Activated T-cell treated with anti-CD3 and anti-CD28 coated beads, Interleukin-2, amount 50 U/mL, for 1 hour (primary cell): ENCODE results near the gene TMEM97.
"Not testable (repeated sequence)": the region's sequence is repeated elsewhere in the genome, so short reads cannot be mapped to it uniquely, and the experiment has no call there.

ENCODE experiments used
- DNase-seq: peaks from one replicate; pipeline ENCODE4 v3.0.0-alpha.2; 2020

The TMEM97 gene

DNA sequence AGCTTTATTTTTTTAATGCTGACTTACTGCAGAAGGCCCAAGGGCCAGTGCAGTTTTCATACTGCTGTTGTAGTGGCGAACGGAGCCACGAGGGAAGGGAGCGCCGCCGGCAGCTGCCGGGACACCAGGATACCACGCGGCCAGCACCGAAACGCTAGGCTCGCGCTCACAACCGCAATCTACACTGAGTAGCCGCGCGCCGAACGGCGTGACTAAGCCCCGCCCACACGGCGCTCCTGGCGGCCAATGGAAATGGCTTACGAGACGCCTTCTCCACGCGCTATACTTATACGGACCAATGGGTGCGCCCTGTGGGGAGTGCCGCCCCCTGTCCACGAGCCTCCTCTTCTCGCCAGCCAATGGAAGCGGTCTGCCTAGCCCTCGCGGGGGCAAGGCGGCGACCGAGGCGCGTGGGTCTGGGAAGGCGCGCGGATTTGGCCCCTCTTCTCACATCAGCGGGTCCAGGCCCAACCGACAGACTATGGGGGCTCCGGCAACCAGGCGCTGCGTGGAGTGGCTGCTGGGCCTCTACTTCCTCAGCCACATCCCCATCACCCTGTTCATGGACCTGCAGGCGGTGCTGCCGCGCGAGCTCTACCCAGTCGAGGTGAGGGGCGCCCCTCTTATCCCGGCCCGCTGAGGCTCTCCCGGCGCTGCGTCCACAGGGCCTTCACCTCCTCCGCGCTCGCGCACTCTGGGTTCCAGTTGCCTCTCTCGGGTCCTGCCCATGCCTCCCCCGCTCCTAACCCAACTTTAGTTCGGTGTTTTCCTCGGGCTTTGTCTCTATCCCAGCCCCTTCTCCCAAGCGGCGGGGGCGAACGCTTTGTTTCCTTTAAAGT, at the start of gene TMEM97:
Gene TMEM97 (plus strand): TSS at position 442 of the 839 bp plus-strand sequence. CDS start 40 bp downstream, at position 482.
- peak; percentile 90 for DNase-seq

DNA sequence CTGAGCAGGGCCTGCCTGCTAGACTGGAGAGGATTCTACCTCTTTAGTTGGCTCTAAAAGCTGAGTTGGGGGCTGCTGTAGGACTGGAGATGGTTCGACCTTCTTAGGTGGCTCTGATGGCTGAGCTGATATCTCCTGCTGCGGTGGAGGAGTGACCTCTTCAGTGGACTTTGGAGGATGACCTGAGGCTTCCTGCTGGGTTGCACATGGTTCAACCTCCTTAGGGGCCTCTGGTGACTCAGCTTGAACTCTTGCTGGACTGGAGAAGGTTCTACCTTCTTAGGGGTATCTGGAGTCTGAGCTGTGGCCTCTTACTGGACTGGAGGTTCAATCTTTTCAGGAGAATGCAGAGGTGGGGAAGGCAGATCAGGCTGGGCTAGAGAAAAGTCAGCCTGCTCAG, 48.9 kb upstream of the TMEM97 start:
- no peak for DNase-seq

DNA sequence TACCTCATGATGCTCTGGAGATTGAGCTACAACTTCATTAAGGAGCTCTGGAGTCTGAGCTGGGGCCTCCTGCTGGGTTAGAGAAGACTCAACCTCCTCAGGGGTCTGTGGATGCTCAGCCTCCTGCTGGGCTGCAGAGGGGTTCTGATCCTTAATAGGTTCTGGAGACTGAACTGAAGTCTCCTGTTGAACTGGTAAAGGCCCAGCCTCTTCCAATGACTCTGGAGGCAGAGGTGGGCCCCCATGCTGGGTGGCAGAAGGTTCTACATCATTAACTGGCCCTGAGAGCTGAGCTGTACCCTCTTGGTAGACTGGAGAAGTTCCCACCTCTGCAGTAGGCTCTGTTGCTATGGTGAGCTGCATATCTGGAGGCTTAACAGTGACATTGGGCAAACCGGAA, 48.1 kb upstream of the TMEM97 start:
- DNase-seq, result no peak

DNA sequence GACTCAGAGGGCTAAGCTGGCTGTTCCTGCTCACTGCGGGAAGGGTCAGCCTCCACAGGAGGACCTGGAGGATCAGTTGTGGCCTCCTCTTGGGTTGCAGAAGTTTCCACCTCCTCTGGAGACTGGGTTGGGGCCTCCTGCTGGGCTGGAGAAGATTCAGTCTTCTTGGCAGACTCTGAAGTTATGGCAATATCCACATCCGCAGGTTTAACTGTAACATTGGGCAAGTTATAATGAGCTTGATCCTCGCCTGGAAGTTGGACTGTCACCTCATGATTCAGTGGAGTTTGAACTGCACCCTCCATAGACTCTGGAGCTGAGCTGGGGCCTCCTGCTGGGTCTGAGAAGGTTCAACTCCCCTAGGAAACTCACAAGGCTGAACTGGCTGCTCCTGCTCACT, 47.6 kb upstream of the TMEM97 start:
- DNase-seq, result no peak

DNA sequence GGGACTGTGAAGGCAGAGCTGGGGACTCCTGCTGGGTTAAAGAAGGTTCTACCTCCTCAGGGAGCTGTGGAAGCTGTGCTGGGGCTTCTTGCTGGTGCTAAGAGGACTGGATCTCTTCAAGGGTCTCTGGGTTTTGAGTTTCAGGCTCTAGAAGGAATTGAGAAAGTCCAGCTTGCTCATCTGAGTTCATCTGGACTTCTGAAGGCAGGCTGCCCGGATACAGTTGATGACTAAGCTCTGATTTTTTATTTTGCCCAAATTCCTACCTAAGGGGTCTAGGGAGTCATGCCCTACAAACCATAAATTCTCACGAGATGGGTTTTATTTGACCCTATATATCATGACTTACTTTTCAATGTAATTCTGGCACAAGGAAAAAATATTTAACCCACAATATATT, 46.8 kb upstream of the TMEM97 start:
- no peak for DNase-seq

DNA sequence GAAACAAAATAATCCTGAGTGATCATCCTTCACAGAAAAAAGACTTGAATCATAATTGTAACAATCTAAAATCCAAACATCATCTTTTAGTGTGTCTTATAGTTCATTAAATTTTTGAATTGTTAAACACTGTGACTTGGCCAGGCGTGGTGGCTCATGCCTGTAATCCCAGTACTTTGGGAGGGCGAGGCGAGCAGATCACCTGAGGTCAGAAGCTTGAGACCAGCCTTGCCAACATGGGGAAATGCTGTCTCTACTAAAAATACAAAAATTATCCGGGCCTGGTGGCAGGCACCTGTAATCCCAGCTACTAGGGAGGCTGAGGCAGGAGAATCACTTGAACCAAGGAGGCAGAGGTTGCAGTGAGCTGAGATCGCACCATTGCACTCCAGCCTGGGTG, 45.7 kb upstream of the TMEM97 start:
- DNase-seq, result not testable (repeated sequence)

DNA sequence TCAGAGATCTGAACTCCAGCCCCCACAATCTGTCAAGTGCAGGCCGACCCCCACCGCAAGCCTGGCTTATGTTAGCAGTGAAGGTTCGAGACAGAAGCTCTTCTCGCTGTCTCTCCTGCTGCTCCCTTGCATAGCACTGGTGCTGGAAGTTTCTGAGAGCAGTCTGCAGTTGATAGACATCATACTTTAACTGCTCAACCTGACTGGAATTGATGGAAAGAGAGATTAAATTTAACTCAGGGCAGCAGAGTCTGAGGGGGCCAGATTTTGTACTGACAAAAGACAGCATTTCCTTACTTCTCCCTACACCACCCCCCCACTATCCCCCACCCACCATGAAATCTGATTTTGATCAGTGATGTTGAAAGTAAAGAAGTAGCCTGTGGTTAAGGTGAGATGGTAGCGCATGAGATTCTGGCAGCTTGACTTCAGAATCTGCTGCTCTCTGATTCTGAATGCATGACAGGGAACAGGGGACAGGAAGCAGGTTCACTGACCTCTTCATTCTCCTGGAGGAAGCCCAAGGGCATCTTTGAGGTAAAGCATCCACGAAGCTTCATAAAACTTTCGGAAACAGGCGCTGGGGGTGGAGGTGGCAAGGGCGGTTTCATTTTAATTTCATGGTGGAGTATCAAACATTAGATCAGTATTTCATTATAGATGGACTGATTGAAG, 44.3 kb upstream of the TMEM97 start:
- DNase-seq, result no peak

DNA sequence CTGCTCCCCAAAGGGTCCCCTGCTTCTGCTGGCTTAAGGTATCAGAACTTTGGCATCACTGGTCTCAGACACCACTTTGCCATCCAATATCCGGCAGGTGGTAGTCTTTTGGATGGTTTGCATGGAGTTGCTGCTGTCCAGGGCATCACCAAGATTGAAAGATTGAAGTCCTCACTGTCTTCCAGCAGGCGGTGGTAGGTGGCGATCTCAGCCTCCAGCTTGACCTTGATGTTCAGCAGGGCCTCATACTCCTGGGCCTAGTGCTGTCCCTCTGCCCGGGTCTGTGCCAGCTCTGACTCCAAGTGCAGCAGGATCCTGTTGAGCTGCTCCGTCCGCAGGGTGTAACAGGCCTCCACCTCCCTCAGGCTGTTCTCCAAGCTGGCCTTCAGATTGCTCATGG, 43.0 kb upstream of the TMEM97 start:
- DNase-seq, result no peak

DNA sequence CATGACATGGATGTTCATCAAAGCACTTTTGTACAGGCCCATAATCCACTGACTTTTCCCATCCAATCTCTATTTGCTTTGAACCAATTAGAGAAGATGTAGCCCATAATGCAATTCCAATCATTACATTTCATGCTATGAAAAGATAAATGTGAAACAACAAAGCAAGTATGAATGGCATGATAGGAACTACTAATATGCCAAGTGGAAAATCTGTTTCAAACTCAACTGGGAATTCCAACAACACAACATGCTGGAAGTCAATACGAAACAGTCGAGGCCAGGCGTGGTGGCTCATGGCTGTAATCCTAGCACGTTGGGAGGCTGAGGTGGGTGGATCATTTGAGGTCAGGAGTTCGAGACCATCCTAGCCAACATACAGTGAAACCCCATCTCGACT, 39.6 kb upstream of the TMEM97 start:
- DNase-seq, result no peak

DNA sequence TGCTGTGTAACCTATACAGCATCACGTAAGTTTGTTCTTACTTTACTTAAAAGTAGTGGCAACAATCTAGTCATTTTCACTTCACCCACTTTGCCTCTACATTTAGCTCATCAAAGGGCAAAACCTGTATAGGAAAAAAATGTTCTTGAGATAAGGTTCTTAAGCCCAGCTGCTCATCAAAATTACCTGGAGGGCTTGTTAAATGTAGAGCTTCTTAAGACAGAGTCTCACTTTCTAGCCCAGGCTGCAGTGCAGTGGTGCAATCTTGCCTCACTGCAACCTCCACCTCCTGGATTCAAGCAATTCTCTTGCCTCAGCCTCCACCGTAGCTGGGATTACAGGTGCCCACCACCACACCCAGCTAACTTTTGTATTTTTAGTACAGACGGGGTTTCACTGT, 38.2 kb upstream of the TMEM97 start:
- no peak for DNase-seq

DNA sequence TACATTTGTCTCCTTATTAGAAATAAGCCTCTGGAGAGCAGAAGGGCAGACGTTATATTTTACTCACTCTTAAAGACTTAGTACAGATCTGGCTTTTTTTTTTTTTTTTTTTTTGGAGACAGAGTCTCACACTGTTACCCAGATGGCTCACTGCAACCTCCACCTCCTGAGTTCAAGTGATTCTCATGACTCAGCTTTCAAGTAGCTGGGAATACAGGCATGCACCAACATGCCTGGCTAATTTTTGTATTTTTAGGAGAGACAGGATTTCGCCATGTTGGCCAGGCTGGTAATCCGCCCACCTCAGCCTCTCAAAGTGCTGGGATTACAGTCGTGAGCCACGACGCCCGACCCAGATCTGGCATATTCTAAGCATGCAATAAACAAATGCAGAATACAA, 36.4 kb upstream of the TMEM97 start:
- no peak for DNase-seq

DNA sequence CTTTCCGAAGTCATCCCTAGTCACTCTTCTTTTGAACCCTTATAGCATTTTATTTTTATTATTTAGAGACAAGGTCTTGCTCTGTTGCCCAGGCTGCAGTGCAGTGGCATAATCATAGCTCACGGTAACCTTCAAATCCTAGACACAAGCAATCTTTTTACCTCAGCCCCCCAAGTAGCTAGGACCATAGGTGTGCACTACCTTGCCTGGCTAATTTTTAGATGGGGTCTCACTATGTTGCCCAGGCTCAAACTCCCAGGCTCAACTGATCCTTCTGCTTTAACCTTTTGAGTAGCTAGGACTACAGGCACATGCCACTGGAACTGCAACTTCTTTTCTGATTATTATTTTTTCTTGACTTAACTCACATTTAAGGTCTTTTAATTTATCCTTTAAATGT, 33.0 kb upstream of the TMEM97 start:
- DNase-seq, result no peak

DNA sequence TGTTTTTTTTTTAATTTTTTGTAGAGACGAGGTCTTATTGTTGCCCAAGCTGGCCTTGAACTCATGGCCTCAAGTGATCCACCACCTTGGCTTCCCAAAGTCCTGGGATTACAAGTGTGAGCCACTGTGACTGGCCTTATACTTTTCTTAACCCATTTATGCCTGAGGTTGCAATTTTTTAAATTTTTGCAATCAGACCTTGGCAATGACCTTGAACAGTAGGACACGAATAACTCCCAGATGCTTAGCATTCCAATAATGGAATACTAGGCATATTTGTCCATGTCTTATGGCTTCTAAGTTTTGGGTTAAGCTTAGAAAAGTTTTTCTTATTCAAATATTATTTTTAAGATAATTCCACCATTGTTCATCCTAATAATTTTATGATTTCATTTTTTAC, 28.3 kb upstream of the TMEM97 start:
- no peak for DNase-seq

DNA sequence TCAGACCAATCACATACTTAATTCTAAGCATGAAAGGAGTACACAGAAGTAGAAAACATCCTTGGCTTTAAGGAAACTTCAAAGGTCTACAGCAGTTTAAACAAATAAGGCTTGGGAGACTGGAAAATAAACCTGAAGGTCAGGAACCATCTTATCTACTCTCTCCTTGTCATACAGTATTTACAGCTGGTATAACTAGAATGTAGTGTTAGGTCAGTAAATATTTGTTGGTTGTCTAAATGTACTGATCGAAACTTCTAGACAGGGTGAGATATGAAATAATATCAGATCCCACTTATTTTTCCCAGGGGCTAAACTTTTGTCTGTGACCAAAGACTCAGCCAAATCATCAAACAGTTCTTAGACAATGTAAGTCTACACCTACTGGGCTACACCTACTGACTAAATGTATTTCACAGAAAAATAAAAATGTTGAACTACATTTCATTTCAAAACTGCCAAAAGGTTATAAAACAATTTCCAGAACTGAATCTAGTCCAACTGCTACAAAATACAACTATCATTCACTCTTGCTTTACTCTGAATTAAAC, 27.1 kb upstream of the TMEM97 start:
- no peak for DNase-seq

DNA sequence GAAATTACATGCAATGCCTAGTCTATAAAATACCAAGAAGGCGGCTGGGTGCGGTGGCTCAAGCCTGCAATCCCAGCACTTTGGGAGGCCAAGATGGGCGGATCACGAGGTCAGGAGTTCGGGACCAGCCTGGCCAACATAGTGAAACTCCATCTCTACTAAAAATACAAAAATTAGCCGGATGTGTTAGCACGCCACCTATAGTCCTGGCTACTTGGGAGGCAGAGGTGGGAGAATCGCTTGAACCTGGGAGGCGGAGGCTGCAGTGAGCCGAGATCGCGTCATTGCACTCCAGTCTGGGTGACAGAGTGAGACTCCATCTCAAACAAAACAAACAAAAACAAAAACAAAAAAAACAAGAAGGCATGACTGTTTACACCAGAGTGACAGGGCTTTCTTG, 26.1 kb upstream of the TMEM97 start:
- not testable (repeated sequence) for DNase-seq

DNA sequence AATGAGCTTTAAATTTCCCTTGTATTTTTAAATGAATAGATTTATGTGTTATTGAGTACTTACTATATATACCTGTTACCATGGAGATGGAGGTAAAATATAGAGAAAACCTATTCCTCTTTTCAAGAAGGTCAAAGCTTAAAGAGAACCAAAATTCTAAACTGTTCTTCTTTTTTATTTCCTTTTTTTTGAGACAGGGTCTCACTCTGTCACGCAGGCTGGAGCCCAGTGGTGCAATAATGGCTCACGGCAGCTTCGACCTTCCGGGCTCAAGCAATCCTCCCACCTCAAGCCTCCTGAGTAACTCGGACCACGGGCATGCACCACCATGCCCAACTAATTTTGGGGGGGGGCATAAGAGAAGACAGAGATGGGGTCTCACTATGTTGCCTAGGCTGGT, 25.0 kb upstream of the TMEM97 start:
- DNase-seq, result no peak

DNA sequence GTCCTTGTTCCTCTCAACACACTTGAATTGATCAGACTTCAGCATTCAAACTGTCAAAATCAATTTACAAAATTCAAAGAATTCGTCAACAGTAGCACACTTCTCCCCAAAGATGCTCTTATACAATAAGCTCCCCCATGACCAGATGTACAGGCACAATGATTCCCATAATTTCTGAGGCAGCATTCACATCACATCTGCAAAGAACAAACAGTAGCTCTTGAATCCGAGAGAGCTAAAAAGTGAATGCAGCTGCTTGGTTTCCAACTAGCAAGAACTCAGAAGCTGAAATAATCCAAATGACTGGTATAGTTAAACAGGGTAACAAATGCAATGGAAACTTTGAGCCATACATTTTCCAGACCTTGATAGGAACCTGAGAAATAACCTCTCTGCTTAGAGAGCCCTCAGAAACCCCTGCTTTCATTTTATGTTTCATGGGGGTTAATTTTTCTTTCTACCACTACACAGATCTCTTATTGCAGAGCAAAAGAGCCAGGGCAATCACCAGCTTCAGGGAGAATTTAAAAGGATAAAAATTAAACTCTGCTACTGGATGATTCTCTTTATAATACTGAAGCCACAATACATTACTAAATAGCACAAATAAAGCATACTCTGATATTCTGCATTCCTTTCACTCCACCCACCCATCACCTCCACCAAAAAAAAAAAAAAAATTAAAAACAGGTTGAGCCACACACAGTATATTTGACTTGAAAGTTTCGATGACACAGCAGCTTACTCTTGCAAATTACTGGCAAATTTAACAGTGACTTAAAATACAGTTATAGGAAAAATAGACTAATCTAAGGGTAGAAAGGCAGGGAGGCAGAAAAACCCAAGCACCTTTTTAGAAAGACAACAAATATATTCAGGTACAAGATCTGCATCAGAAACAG, 23.1 kb upstream of the TMEM97 start:
- no peak for DNase-seq

DNA sequence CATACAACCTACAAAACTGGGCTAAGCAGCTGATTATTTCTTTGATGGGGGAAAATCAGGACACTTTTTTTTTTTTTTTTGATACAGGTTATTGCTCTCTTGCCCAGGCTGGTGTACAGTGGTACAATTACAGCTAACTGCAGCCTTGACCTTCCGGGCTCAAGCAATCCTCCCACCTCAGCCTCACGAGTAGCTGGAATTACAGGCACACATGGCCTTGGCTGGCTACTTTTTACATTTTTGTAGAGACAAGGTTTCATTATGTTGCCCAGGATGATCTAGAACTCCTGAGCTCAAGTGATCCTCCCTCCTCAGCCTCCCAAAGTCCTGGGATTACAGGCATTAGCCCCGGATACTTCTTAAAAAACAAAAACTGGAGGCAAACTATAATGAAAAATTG, 20.6 kb upstream of the TMEM97 start:
- no peak for DNase-seq

DNA sequence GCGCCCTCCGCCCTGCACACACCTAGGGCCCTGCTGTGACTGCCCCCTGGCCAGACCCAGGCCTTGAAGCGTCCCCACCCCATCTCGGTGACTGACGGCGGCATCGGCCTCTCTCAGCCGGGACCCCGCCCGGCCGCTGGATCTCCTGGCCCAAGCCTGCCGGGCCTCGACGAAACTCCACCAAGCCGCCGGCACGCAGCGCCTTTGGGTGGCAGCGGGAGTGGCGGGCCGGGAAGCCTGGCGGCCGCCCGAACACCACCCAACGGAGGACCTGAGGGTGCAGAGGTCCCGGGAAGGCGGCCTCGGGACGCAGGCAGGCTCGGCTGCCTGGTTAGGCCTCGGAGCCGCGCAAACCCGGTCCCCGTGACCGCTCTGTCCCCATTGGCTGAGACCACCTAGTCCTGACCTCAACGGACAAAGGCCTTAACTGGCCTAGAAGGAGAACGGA, 12.0 kb upstream of the TMEM97 start:
- no peak for DNase-seq

DNA sequence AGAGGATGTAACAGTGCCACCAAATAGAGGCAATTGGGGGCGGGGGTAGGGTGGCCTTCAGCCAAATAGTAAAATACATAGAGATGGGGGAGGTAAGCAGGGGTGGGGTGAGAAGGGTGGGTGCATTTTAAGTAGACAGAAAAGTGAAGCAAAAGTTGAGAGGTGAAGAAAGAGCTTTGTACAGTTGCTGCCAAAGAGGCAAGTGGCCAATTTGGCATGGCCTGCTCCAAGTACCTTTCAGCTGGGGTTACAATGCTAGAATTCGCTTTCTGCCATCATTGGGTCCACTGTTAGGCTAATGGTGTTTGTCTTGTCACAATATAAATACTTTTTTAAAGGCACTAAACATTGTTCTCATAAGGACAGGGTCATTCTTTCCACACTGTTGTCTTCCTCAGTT, 5.2 kb upstream of the TMEM97 start:
- DNase-seq, result no peak

DNA sequence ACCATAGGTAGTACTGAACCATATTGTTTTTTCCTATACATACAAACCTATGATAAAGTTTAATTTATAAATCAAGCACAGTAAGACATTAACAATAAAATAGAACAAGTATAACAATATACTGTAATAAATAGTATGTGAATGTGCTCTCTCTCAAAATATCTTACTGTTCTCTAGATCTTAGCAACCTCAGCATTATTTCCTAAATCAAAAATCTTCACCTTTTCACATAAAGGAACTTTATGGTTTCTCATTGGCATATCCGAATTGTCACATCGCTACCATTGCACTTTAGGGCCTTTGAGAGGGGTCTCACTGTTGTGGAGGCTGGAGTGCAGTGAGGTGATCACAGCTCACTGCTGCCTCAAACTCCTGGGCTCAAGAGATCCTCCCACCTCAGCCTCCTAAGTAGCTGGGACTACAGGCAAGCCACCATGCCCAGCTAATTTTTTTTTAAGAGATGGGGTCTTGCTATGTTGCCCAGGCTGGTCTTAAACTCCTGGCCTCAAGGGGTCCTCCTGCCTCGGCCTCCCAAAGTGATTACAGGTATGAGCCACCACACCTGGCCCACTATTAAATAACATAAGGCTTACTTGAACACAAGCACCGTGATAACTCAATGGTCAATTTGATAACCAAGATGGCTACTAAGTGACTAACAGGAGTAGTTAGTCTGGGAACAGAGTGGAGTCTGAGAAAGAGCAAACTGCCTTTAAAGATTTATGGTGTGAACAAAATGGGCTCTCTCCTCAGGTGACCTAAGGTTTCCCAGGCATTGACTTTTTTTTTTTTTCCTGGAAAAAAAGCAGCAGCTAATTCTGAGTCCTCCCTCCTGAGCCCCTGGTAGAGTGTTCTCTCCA, 2.9 kb upstream of the TMEM97 start:
- no peak for DNase-seq
